LNCaP clone FGC (cell line): Measurements from ENCODE around the gene SEMA3E.
"Not testable (repeated sequence)": the region's sequence is repeated elsewhere in the genome, so short reads cannot be mapped to it uniquely, and the experiment has no call there.

Experiments
- DNase-seq: peaks from one replicate; pipeline ENCODE4 v3.0.0-alpha.2; 2011; ENCODE audit warnings: low read depth
- H3K4me3 ChIP-seq: 2 replicates; pipeline ENCODE4 v1.5.1; 2011; ENCODE audit warnings: mild to moderate bottlenecking, low read depth, low read length, control low read depth
- CTCF ChIP-seq: IDR thresholded peaks from 2 replicates; pipeline ENCODE4 v1.5.1; 2012; ENCODE audit warnings: mild to moderate bottlenecking; ENCODE audit not compliant: control insufficient read depth, insufficient read depth; ENCODE audit errors: extremely low read depth

The SEMA3E gene

DNA sequence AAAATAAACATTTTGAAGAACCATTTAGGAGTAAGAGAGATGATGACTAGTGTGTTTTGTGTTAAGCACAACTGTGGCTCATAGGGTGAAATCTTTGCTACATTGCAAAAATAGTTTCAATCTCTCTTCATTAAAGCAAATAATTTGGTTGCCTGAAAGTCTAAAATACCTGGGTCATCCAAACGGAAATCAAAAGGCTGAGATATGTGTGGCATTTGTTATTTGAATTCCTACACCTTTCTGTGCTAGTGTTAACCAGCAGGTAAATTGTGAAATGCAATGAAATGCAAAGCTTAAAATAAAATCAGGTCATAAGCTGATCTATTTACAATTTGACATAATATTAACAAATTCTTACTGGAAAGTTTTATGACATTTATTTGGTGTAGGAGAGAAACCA, 40.9 kb upstream of the SEMA3E start:
- DNase-seq: no peak
- TF ChIP-seq CTCF: no peak
- no peak overlapping the region for H3K4me3 ChIP-seq

GRCh38 chr7:83686416-83686815, 37.5 kb upstream of the SEMA3E start:
- H3K4me3 ChIP-seq: no peak overlapping the region
- no peak for TF ChIP-seq CTCF
- no peak for DNase-seq

DNA sequence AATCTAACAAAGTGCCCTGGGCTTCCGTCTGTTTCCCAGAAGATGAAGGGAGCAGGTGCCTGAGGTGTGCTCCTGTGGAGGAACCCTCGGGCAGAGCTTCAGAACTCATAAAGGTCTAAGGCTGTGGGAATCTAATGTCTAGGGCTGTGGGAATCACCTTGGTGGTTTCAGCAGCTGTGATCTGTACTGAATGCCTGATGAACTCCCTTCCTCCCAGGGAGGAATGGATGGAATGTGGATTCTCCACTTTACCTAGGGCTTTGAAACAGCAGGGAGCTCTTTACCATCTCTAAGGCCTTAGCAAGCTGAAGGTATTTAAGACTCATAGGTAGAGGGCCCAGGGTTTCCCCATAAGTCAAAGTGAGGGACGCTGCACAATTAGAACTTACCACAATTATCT, 36.0 kb upstream of the SEMA3E start:
- no peak for DNase-seq
- TF ChIP-seq CTCF: no peak
- no peak overlapping the region for H3K4me3 ChIP-seq

DNA sequence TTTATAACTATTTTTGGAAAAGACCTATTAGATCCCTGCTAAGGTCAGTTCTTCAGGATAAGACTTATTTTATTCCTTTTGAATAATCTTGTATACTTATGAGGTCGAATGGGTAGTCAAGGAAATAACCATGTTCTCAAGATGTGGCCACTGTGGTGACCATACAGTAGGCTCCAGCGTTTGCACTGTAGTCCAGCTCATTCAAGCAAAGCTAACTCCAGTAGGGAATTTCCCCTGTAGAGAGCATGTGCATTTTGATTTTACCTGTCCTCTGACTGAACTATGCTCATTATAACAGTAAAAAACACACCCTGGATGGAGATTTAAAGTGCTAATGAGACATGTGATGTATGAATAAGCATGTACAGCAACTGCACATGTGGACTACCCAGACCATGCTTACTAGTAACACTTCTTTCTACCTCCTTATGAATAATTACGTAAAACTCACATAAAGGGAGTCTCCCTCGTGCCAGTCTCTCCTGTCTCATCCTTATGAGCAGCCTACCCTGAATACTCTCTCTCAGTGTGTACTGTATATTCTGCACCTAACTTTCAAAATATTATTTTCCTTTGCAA, 32.4 kb upstream of the SEMA3E start:
- no peak overlapping the region for H3K4me3 ChIP-seq
- no peak for TF ChIP-seq CTCF
- DNase-seq: no peak

- H3K4me3 ChIP-seq: no peak overlapping the region
- no peak for TF ChIP-seq CTCF
- no peak for DNase-seq
Measured at GRCh38 chr7:83677180-83677866, 28.4 kb upstream of the SEMA3E start.

DNA sequence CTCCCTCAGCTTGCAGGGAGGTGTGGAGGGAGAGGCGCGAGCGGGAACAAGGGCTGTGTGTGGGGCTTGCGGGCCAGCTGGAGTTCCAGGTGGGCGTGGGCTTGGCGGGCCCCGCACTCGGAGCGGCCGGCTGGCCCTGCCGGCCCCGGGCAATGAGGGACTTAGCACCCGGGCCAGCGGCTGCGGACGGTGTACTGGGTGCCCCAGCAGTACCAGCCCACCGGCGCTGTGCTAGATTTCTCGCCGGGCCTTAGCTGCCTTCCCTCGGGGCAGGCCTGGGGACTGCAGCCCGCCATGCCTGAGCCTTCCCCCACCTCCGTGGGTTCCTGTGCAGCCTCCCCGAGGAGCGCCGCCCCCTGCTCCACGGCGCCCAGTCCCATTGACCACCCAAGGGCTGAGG, 24.4 kb upstream of the SEMA3E start:
- DNase-seq, H3K4me3 ChIP-seq: not testable (repeated sequence)

GRCh38 chr7:83672157-83672556, 23.2 kb upstream of the SEMA3E start:
- no peak overlapping the region for H3K4me3 ChIP-seq
- DNase-seq: no peak
- TF ChIP-seq CTCF: no peak
